ENCODE results near the gene HIVEP3.

Gene HIVEP3

GRCh38 chr1:41661428-41662060 lies 257.2 kb downstream of the HIVEP3 start:
- DNase-seq: peak; percentile 57 to 74

GRCh38 chr1:41660570-41661427 lies 257.9 kb downstream of the HIVEP3 start:
- DNase-seq: no peak

DNA sequence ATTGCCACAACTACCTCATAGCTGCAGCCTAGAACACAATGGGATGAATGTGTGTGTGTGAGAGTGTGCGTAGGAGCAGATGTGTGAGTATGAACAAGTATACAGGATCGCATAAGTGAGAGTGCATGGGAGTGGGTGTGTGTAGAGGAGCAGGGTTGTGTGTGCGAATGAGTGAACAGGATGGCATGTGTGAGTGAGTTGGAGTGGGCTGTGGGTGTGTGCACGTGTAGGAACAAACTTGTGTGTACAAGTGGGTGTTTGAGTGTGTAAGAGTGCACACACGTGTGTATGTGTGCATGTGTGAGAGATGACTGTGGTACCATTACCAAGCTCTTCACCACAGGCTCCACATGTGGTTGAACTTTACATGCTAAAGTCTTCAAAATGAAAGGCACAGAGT lies 258.8 kb downstream of the HIVEP3 start:
- no peak for DNase-seq

- no peak for DNase-seq
These were observed 259.6 kb downstream of the HIVEP3 start for GRCh38 chr1:41659159-41659495.

DNA sequence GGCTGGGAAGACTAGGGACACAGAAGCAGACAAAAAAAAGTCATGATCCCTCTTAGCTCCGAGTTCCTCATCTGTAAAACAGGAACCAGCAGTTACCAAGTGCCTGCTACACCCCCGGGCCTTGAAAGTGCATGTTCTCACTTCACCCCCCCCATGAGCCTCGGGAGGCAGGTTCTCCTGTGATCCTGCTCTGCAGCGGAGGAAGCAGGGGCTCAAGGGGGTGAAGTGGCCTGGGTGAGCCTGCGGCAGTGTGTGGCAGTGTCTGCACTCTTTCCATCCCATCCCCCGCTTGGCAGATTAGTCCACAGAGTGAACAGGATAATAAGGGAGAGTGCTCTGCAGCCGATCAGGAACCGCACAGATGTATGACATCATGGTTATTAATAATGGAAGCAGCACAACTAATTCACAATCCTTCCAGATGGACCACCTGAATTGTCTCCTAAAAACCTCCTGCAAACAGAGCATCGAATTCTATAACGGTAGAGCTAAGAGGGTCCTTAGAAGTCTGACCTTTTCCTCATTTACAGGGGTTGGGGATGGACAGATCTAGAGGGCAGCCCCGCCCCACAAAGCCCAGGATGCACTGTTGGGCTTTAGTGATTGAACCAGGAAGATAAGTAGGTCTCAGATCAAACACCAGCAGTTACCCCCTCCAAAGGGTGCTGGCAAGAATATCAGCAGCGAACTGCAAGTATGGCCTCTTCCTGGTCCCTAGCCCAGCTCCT lies 260.1 kb downstream of the HIVEP3 start:
- peak; percentile 68 to 77 for DNase-seq

- DNase-seq: peak; percentile 73 to 79
These were observed 260.9 kb downstream of the HIVEP3 start for GRCh38 chr1:41657679-41658295.

GRCh38 chr1:41656825-41657500 lies 261.8 kb downstream of the HIVEP3 start:
- DNase-seq: no peak

- no peak for DNase-seq
These were observed 262.7 kb downstream of the HIVEP3 start for GRCh38 chr1:41656068-41656467.

DNA sequence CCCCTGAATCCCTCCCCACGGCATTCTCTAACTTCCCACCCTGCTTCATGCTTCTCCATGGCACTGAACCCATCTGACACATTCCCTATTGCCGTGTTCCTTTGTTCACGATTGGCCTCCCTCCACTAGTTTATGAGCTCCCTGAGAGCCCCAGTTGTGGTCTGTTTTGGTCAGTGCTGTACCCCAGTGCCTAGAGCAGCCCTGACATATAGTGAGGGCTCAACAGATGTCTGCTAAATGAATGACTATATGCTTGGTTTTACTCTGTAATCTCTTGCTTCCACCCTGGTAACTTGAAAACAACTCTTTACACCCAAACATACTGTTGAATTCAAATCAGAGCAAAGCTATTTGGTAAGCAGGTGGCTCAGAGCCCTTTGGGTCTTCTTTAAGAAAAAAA lies 263.1 kb downstream of the HIVEP3 start:
- no peak for DNase-seq

DNA sequence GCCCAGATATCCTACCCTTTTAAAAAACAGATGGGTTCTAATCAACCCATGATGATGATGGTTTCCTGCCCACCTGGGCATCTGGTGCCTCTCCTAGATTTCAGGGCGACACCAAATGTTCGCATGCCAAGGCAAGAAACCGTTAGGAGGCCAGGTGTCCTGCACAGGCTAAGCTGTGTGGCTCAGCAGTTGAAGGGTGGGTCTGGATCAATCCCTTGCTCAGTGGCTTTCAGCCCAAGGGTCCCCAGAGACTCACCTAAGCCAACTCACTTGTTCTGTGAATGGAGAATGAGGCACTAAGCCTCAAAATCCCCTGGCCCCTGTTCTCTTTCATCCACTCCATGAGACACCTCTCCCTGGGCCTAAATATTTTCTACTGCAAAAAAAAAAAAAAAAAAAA lies 265.1 kb downstream of the HIVEP3 start:
- DNase-seq: peak; percentile 96 to 99

DNA sequence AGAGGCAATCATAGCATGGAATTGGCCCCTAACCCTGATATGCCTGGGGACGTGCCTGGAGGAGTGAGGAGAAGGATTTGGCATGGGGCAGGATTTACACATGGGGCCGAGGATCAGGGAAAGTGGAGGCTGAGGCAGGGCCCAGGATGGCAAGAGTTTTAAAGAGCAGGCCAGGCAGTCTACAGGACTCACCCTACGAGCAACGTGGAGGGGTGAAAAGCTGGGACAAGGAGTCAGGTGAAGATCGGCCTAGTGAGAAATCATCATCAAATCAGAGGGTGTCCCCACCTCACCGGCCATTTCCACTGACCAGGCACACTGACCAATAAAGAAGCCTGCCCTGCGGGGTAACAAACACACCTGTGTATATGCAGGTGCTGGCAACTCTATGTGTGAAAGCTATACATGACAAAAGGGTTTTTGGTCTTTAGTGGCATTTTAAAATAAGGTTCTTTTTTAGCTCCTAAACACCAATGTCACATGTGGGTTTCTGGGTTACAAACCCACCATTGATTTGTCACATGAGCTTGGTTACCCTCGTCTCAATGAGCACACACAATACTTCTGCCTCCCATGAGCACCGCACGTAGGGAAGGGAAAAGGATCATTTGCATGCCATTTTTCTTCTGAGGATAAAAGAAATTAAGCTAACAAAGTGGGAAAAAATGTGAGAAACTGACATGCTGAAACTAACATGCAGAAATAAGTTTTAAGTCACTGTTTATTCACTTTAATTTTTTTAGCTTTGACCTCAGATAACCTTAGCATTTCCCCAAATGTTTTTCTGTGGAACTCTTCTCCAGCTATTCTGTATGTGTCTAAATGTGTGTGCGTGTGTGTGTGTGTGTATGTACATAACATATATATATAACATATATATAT lies 266.1 kb downstream of the HIVEP3 start:
- DNase-seq: no peak

DNA sequence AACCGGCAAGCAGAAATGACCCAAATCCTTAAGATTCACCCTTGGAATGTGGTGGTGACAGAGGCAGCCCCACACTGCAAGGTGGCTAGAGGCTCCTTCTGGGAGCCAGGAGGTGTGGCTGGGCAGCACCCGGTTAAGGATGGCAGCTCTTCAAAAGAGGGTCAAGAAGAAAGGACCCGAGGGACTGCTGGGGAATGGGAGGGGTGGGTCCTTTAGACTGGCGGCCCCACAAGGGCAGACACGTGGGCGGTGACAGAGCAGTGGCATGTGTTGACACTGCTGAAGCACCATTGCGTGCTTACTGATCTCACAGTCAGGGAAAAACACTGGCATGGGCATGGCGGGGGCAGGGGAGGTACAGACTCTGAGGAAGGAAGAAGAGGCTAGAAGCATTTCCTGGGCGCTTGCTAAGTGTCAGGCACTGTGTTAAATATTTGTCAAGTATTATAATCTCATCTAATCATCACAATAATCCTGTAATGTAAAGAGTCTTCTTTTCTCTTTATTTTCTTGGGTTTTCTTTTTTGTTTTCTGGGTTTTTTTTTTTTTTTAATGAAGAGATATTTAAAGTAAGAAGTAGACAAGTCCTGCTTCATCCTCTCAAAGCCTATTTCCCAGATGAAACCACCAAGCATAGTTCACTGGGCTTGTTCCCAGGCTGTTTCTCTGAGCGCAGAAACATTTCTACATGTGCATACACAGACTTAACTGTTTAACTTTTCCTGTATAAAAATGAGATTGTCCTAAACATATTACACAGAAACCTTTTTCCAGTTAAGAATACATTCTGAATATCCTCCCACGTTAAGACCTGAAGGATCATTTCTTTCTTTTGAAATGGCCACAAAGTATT lies 268.5 kb downstream of the HIVEP3 start:
- peak; percentile 85 to 91 for DNase-seq

- peak; percentile 67 to 76 for DNase-seq
These were observed 269.2 kb downstream of the HIVEP3 start for GRCh38 chr1:41649396-41650027.

- no peak for DNase-seq
These were observed 269.9 kb downstream of the HIVEP3 start for GRCh38 chr1:41648844-41649243.

DNA sequence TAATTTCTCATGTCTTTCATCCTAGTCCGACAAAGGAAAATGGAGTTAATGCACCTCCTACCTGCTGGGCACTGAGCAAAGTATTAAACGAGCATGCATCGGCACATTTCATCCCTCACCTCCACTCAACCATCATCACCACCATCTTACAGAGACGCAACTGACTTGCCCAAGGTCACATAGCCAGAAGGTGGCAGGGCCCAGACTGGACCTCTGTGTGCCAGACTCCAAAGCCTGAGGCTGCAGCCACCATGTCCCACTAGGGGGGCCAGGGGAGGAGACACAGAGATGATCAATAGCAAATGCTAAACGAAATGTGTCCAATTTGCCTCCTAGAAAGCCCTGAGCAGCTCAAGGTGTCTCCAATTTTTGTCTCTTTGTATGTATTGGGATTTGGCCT lies 270.5 kb downstream of the HIVEP3 start:
- no peak for DNase-seq

- no peak for DNase-seq
These were observed 271.2 kb downstream of the HIVEP3 start for GRCh38 chr1:41647221-41648135.

DNA sequence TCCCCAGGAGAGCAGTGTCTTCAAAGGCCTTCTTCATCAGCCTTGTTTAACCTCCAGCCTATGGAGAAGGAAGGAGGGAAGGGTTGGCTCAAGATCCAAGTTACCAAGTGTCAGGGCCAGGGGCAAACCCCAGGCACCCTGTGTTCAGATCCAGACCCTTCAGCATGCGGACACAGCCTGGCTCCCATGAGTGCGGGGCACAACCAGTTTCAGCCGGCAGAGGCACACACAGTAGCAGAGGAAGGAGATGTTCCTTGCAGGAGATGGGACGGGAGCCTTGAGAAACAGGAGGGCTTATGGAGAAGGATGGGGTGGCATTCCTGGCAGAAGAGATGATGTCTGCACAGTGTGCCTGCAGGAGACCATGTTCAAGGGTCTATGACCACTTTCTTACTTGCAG lies 272.5 kb downstream of the HIVEP3 start:
- DNase-seq: no peak

- DNase-seq: no peak
These were observed 273.7 kb downstream of the HIVEP3 start for GRCh38 chr1:41645062-41645461.

All from NCI-H524 (cell line).